MM.1S (cell line): ENCODE measurements around the gene CMTM7.
"Not testable (repeated sequence)": the region's sequence is repeated elsewhere in the genome, so short reads cannot be mapped to it uniquely, and the experiment has no call there.

ENCODE experiments used
- EZH2 ChIP-seq: fragments of 300-600 bp; sonication (generic); optimal IDR thresholded peaks from 2 replicates; pipeline ENCODE3; 2017; ENCODE audit warnings: low read depth, mild to moderate bottlenecking, antibody characterized with exemption, low read length, mixed read lengths
- TF ChIP-seq, protein P1 (sequence below): fragments of 300-600 bp; sonication (generic); IDR thresholded peaks from 2 replicates; pipeline ENCODE4 v1.5.1; 2016; ENCODE audit warnings: antibody characterized with exemption, low read length, mixed read lengths

- TF ChIP-seq EZH2, result not testable (repeated sequence)
- TF ChIP-seq, protein P1, sequence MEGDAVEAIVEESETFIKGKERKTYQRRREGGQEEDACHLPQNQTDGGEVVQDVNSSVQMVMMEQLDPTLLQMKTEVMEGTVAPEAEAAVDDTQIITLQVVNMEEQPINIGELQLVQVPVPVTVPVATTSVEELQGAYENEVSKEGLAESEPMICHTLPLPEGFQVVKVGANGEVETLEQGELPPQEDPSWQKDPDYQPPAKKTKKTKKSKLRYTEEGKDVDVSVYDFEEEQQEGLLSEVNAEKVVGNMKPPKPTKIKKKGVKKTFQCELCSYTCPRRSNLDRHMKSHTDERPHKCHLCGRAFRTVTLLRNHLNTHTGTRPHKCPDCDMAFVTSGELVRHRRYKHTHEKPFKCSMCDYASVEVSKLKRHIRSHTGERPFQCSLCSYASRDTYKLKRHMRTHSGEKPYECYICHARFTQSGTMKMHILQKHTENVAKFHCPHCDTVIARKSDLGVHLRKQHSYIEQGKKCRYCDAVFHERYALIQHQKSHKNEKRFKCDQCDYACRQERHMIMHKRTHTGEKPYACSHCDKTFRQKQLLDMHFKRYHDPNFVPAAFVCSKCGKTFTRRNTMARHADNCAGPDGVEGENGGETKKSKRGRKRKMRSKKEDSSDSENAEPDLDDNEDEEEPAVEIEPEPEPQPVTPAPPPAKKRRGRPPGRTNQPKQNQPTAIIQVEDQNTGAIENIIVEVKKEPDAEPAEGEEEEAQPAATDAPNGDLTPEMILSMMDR, result not testable (repeated sequence)
Measured at GRCh38 chr3:32463415-32463814, 71.8 kb downstream of the CMTM7 start.
